PC-3 (cell line): ENCODE results near the gene PLPP1. TPM values are rescaled to one million over a fixed set of nuclear protein-coding genes. Genes with fewer than 3 reads are reported as not detected.

Experiments
- ATAC-seq: fragments of 200-7000 bp; cut with Tn5 transposase; 2 replicates; pipeline ENCODE4 v1.9.1; 2020; ENCODE audit warnings: mild to moderate bottlenecking, moderate library complexity
- BruUV-seq: library from RNA; stranded (reverse); fragments of 400-500 nt; replicated peaks from 2 replicates; lab custom pipeline; 2021; lab: Mats Ljungman, UMichigan
- CTCF ChIA-PET: fragments of 300-600 bp; sonication (Branson Sonifier 250); formaldehyde crosslinking; loops from one replicate; lab custom pipeline; 2022; ENCODE audit warnings: antibody characterized with exemption; lab: Charles Lee
- POLR2A ChIA-PET: fragments of 300-600 bp; sonication (Branson Sonifier 250); formaldehyde crosslinking; loops from one replicate; lab custom pipeline; 2022; ENCODE audit warnings: antibody characterized with exemption; ENCODE audit not compliant: unreplicated experiment; lab: Charles Lee
- DNase-seq: peaks from one replicate; pipeline ENCODE4 v3.0.0-alpha.2; 2015
- H2AFZ ChIP-seq: fragments of 300-600 bp; sonication (generic); 2 replicates; pipeline ENCODE4 v1.6.0; 2016; ENCODE audit warnings: antibody characterized with exemption, low read length
- H3F3A ChIP-seq: fragments of 300-600 bp; sonication (generic); one replicate; pipeline ENCODE4 v1.6.0; 2017; ENCODE audit warnings: antibody characterized with exemption, low read length, control low read depth, mild to moderate bottlenecking; ENCODE audit not compliant: unreplicated experiment
- H3K27ac ChIP-seq: fragments of 300-600 bp; sonication (generic); 2 replicates; pipeline ENCODE4 v1.5.1; 2016; ENCODE audit warnings: mild to moderate bottlenecking, low read length
- H3K27me3 ChIP-seq: fragments of 300-600 bp; sonication (generic); 2 replicates; pipeline ENCODE4 v1.6.1; 2016; ENCODE audit warnings: low read length, mixed read lengths
- H3K36me3 ChIP-seq: fragments of 300-600 bp; sonication (generic); 2 replicates; pipeline ENCODE4 v1.6.1; 2016; ENCODE audit warnings: low read depth, mixed run types, low read length, mixed read lengths
- H3K4me1 ChIP-seq: fragments of 300-600 bp; sonication (generic); 2 replicates; pipeline ENCODE4 v1.5.1; 2016; ENCODE audit warnings: low read length; ENCODE audit not compliant: insufficient read depth
- H3K4me2 ChIP-seq: fragments of 300-600 bp; sonication (generic); 2 replicates; pipeline ENCODE4 v1.6.0; 2016; ENCODE audit warnings: low read length
- H3K4me3 ChIP-seq: fragments of 300-600 bp; sonication (generic); 2 replicates; pipeline ENCODE4 v1.5.1; 2016; ENCODE audit warnings: mild to moderate bottlenecking, low read length, mixed read lengths
- H3K79me2 ChIP-seq: fragments of 300-600 bp; sonication (generic); 2 replicates; pipeline ENCODE4 v1.6.1; 2017; ENCODE audit warnings: low read length, mixed read lengths
- H3K9ac ChIP-seq: fragments of 300-600 bp; sonication (generic); 2 replicates; pipeline ENCODE4 v1.6.0; 2016; ENCODE audit warnings: mild to moderate bottlenecking, low read length
- H3K9me2 ChIP-seq: fragments of 300-600 bp; sonication (generic); replicated peaks from 2 replicates; pipeline ENCODE4 v1.6.1; 2016; ENCODE audit warnings: mixed run types, low read length, mixed read lengths
- H3K9me3 ChIP-seq: fragments of 300-600 bp; sonication (generic); 2 replicates; pipeline ENCODE4 v1.6.1; 2016; ENCODE audit warnings: low read length, mixed read lengths
- H4K20me1 ChIP-seq: fragments of 300-600 bp; sonication (generic); 2 replicates; pipeline ENCODE4 v1.6.1; 2016; ENCODE audit warnings: low read length, mixed read lengths
- EZH2 ChIP-seq: fragments of 300-600 bp; sonication (generic); IDR thresholded peaks from one replicate; pipeline ENCODE4 v1.6.1; 2017; ENCODE audit warnings: antibody characterized with exemption, mild to moderate bottlenecking, low read length; ENCODE audit not compliant: unreplicated experiment
- EZH2phosphoT487 ChIP-seq: fragments of 300-600 bp; sonication (generic); IDR thresholded peaks from 2 replicates; pipeline ENCODE4 v1.6.1; 2018; ENCODE audit warnings: mild to moderate bottlenecking, antibody characterized with exemption, low read length, borderline replicate concordance
- intact Hi-C: fragments of 100-400 bp; cut with micrococcal nuclease; formaldehyde crosslinking; loops from 2 replicates; pipeline ENCODE4 v1.9.0; 2023
- total RNA-seq: library from RNA; depleted of rRNA; stranded (reverse); fragments of >200 nt; gene quantifications from 2 replicates; pipeline ENCODE4 v1.2.3, GENCODE V29; 2014
- TF ChIP-seq, protein P1 (sequence below): fragments of 300-600 bp; sonication (generic); conservative IDR thresholded peaks from 2 replicates; pipeline ENCODE4 v1.5.1; 2017; ENCODE audit warnings: antibody characterized with exemption, low read depth, mild to moderate bottlenecking, low read length

PLPP1 gene
- total RNA-seq, 1 experiment from 2014 or later, result 16.2 TPM

DNA sequence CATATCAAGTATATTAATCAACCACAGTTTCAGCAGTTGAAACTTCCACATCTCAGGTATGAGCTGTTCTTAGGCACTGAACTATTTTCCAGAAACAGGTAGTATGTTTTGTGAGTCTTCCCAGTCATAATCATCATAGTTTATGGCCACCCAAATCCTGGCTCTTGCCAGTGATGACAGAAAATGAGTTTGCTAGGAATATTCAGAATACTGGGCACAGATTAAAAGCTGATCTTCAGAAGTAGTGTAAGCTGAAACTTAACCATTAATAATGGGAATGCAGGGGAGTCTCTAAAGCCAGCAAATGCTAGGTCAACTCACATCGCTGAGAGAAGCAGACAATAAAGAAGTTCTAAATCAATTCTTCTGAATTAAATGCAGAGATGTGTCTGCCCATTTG lies 64.5 kb downstream of the PLPP1 start:
- Histone ChIP-seq H3K9ac (no peak overlapping the region), H3K79me2 (no peaks in the 10 kb centered on the region), H4K20me1 (no peaks in the 10 kb centered on the region), H3F3A (no peaks in the 10 kb centered on the region), H3K4me2 (no peak overlapping the region), H3K27ac (no peak overlapping the region), H3K36me3 (no peaks in the 10 kb centered on the region), H3K9me3 (no peaks in the 10 kb centered on the region), H3K27me3 (no peaks in the 10 kb centered on the region), H3K4me3 (no peak overlapping the region), H2AFZ (no peak overlapping the region), H3K9me2 (no peaks in the 10 kb centered on the region), H3K4me1 (no peaks in the 10 kb centered on the region)
- BruUV-seq, result no TSS peak
- intact Hi-C loops, result no loop called here
- DNase-seq (no peak), ATAC-seq (no peak)
- TF ChIP-seq EZH2, result no peak
- TF ChIP-seq EZH2phosphoT487, result no peak
- TF ChIP-seq, protein P1, sequence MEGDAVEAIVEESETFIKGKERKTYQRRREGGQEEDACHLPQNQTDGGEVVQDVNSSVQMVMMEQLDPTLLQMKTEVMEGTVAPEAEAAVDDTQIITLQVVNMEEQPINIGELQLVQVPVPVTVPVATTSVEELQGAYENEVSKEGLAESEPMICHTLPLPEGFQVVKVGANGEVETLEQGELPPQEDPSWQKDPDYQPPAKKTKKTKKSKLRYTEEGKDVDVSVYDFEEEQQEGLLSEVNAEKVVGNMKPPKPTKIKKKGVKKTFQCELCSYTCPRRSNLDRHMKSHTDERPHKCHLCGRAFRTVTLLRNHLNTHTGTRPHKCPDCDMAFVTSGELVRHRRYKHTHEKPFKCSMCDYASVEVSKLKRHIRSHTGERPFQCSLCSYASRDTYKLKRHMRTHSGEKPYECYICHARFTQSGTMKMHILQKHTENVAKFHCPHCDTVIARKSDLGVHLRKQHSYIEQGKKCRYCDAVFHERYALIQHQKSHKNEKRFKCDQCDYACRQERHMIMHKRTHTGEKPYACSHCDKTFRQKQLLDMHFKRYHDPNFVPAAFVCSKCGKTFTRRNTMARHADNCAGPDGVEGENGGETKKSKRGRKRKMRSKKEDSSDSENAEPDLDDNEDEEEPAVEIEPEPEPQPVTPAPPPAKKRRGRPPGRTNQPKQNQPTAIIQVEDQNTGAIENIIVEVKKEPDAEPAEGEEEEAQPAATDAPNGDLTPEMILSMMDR, result no peak
- POLR2A ChIA-PET, result no interaction called here
- CTCF ChIA-PET, result no interaction called here

DNA sequence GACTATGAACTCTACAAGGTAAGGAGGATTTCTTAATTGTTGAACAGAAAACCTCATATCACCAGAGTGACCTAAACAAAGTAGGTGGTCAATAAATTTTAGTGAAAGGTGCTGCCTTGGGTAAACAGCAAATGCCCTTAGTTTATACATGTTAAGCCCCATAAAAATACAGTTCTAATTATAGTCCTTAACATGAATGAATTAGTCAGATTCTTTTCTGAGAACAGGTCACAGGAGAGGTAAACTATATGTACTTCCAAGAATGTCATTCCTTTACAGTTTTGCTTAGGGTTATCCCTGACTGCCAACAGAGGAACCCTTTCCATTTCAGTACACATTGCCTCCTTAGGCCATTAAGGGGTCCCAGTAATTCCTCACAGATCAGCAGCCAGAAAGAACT lies 64.9 kb downstream of the PLPP1 start:
- DNase-seq, result no peak
- Histone ChIP-seq H3F3A (no peaks in the 10 kb centered on the region), H2AFZ (no peak overlapping the region), H3K9me2 (no peaks in the 10 kb centered on the region), H3K4me1 (no peaks in the 10 kb centered on the region), H3K4me3 (no peak overlapping the region), H3K79me2 (no peaks in the 10 kb centered on the region), H3K9ac (no peak overlapping the region), H4K20me1 (no peaks in the 10 kb centered on the region), H3K27ac (no peak overlapping the region), H3K36me3 (no peaks in the 10 kb centered on the region), H3K4me2 (no peak overlapping the region), H3K27me3 (no peaks in the 10 kb centered on the region), H3K9me3 (no peaks in the 10 kb centered on the region)
- ChIA-PET CTCF (no interaction called here), POLR2A (no interaction called here)
- BruUV-seq, result no TSS peak
- no peak for ATAC-seq
- intact Hi-C loops, result no loop called here
- TF ChIP-seq EZH2, result no peak
- TF ChIP-seq EZH2phosphoT487, result no peak
- TF ChIP-seq, protein P1, result no peak

DNA sequence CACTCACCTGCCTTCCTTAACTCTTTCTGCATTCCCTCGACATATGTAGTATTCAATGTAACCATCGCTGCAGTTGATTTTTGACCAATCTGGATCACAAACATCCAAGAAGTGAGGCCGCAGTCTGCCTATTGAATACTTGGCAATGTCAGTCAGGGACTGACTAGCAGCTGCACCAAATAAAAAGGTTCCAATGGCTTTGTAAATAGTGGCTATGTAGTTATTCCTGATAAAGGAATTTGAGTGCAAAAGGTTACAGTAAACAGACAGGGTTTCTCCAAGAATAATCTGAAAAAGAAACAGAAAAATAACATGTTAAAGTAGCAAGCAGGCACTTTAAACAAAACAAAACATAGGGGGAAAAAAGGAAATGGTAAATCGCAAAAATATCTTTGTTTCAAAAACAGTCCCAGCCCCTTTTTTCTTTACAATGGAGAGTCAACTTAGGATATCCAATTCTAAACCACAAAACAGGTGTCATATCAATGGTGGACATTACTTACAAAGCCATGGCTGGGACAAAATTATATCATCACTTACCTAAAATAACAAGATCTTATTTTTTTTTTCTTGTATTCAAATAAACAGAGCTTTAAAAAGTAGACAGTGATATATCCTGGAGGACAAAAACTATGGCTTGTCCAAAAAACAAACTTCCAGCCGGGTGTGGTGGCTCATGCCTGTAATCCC lies 66.8 kb downstream of the PLPP1 start:
- CTCF ChIA-PET, result no interaction called here
- BruUV-seq, result no TSS peak

More for the DNA sequence above, 66.8 kb downstream of the PLPP1 start:
- H3K36me3 ChIP-seq, result no peaks in the 10 kb centered on the region
- H4K20me1 ChIP-seq, result no peaks in the 10 kb centered on the region
- no peak for DNase-seq
- POLR2A ChIA-PET, result no interaction called here
- H3K79me2 ChIP-seq, result no peaks in the 10 kb centered on the region
- no peak overlapping the region for H2AFZ ChIP-seq
- no peak overlapping the region for H3K4me3 ChIP-seq
- no peaks in the 10 kb centered on the region for H3F3A ChIP-seq
- H3K4me2 ChIP-seq, result no peak overlapping the region
- intact Hi-C loops, result no loop called here
- H3K9ac ChIP-seq, result no peak overlapping the region
- no peaks in the 10 kb centered on the region for H3K9me3 ChIP-seq
- ATAC-seq, result no peak
- no peak overlapping the region for H3K27ac ChIP-seq
- TF ChIP-seq EZH2phosphoT487 (no peak), EZH2 (no peak)
- TF ChIP-seq, protein P1, result no peak
- no peaks in the 10 kb centered on the region for H3K9me2 ChIP-seq
- no peaks in the 10 kb centered on the region for H3K27me3 ChIP-seq
- no peaks in the 10 kb centered on the region for H3K4me1 ChIP-seq
